NCI-H774 (cell line): ENCODE data around the gene MOV10.

ENCODE experiments used
- DNase-seq: peaks from one replicate; lab custom pipeline; 2025; lab: John Stamatoyannopoulos, UW

MOV10 gene

DNA sequence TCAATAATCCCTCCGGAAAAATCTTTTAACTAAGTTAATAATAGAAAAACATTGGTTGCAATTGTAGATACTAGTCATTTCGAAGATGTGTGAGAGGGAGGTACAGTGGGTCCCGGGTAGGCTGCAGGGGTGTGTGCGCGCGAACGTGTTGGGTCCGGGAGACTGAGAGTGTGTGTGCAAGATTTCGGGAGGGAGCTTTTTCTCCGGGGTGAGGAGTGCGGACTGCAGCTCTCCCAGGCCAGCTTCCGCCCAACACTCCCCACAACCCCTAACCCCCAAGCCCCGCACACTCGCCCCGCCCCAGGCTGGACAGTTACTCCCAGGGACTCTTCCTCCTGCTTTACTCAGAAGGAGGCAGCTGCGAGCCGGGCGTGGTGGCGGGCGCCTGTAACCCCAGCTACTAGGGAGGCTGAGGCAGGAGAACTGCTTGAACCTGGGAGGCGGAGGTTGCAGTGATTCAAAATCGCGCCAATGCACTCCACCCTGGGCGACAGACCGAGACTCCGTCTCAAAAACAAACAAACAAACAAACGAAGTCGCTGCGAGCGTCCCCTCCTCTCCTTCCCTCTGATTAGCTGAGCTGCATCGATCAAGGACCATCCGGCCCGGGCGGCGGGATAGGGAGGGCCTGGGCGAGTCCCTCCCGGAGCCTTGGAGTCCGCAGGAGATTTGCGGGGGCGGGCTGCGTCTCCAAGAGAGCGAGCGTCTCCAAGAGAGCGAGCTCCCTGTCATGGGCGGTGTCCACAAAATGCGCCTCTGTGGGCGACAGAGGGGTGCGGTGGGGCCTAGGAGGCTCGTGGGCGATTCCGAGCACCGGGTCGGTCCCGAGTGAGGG is 68.9 kb downstream of the MOV10 start:
- no peak for DNase-seq

DNA sequence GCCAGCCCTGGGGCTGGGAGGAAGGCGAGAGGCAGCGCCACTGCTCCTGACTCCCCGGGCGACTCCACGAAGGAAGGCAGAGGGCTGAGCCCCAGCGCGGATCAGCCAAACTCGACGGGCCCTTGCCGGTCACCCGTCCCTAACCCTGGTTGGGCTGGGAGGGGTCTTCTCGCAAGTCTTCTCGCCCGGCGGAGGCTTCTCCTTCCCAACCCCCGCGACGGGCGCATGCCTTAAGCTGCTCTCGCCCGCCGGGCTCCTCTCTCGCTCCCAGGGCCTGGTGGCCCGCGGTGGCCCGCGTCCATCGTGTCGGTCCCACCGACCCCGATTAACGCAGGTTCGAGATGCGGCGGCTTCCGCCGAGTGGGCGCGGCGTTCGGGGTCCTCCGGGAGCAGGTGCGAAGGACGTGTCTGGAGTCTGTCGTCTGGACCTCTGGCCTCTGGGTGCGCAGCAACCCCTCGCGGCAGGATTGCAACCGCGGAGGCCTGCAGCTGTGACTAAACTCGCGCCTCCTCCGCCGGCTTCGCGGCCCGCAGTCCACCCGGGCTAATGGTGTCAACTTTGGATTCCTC is 69.6 kb downstream of the MOV10 start:
- no peak for DNase-seq

DNA sequence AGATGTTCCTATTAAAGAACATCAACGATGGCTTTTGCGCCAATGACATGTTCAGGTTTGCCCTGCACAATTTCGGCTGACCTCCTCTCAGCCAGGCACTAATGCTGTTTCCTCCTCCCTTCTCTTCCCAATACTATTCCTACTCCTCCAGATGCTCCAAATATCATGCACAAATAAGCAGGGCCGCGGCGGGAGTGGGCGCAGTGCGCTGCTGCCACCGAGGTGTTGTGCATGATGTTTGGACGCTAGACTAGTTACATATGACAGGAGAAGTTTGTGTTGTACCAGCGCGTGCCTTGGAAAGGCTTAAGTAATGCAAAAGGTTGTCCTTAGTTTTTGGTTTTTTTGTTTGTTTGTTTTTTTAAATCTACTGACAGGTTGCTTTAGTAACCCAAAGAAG is 73.9 kb downstream of the MOV10 start:
- DNase-seq, result no peak
